Sigmoid colon (tissue), 7 donors: ENCODE measurements around the gene TMCO1. TPM values are rescaled to one million over a fixed set of nuclear protein-coding genes. Genes with fewer than 3 reads are reported as not detected.

Experiments
- DNase-seq: peaks from one replicate; pipeline ENCODE4 v3.0.0-alpha.2; 2019
- H3K27ac ChIP-seq, 4 donors: fragments of 200-600 bp; sonication (generic); one replicate each; pipeline ENCODE4 v1.5.1; 2016 to 2019; ENCODE audit warnings: mild to moderate bottlenecking in 1 of 4
- H3K27me3 ChIP-seq, 3 donors: fragments of 200-600 bp; sonication (generic); one replicate each; pipeline ENCODE4 v1.5.1; 2019; ENCODE audit warnings: mild to moderate bottlenecking in 1 of 3
- H3K36me3 ChIP-seq, 4 donors: fragments of 200-600 bp; sonication (generic); one replicate each; pipeline ENCODE4 v1.5.1; 2016 to 2019
- H3K4me1 ChIP-seq, 4 donors: fragments of 200-600 bp; sonication (generic); one replicate each; pipeline ENCODE4 v1.5.1; 2017 to 2019
- H3K4me3 ChIP-seq, 4 donors: fragments of 200-600 bp; sonication (generic); one replicate each; pipeline ENCODE4 v1.5.1; 2017 to 2019; ENCODE audit warnings: mild to moderate bottlenecking in 2 of 4, moderate library complexity in 1 of 4
- H3K9me3 ChIP-seq, 4 donors: fragments of 200-600 bp in 3 of 4; sonication (generic) in 3 of 4; one replicate each; pipeline versions ENCODE4 v1.5.1 to v1.6.1; 2013 to 2019
- EP300 ChIP-seq, 4 donors: sonication (generic); formaldehyde crosslinking; IDR thresholded peaks; one replicate each; pipeline ENCODE4 v1.6.1; 2017; ENCODE audit warnings: antibody characterized with exemption in 4 of 4
- POLR2A ChIP-seq, 2 donors: fragments of 450-650 bp; IDR thresholded peaks; one replicate each; pipeline ENCODE4 v1.6.1; 2016; ENCODE audit warnings: antibody characterized with exemption in 2 of 2, mild to moderate bottlenecking in 2 of 2, moderate library complexity in 2 of 2
- POLR2AphosphoS5 ChIP-seq, 4 donors: sonication (generic); formaldehyde crosslinking; IDR thresholded peaks; one replicate each; pipeline ENCODE4 v1.6.1; 2017; ENCODE audit warnings: antibody characterized with exemption in 4 of 4
- WGBS, 2 donors: extraction: QIAGEN DNeasy Blood & Tissue Kit; methylation state at CpG; one replicate each; pipeline ENCODE4 v1.1.7; 2013; 5-methylcytosine and 5-hydroxymethylcytosine counted together
- intact Hi-C: fragments of 100-400 bp; cut with DNase I; formaldehyde crosslinking; loops from one replicate; pipeline ENCODE4 v1.15.1; 2023
- polyA plus RNA-seq, 3 donors: library from polyadenylated mRNA; stranded (reverse); fragments of 200-250 nt; gene quantifications; one replicate each; pipeline ENCODE4 v1.2.3, GENCODE V29; 2013
- total RNA-seq, 4 donors: library from RNA; depleted of rRNA; stranded (reverse); fragments of >200 nt; gene quantifications; one replicate each; pipeline ENCODE4 v1.1.0, GENCODE V29; 2016
- TF ChIP-seq, protein P1 (sequence below), 4 experiments: fragments of 450-650 bp in 3 of 4; fragments of 200-600 bp in 1 of 4; IDR thresholded peaks; one replicate each; pipeline ENCODE4 v1.5.1; 2016 to 2019; ENCODE audit warnings: antibody characterized with exemption in 4 of 4, mild to moderate bottlenecking in 3 of 4, moderate library complexity in 2 of 4
- donor health status: healthy with polysubstance abuse.
- donor health status: Bipolar disorder and iron deficiency.
- donor health status: healthy.

The TMCO1 gene, protein sequence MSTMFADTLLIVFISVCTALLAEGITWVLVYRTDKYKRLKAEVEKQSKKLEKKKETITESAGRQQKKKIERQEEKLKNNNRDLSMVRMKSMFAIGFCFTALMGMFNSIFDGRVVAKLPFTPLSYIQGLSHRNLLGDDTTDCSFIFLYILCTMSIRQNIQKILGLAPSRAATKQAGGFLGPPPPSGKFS
- total RNA-seq (10 to 100 TPM; 36.7 to 71.3 (median 43.3) TPM), polyA plus RNA-seq (100 to 1,000 TPM in 1 of 3 donors, 10 to 100 TPM in 2; 41.8 to 116 (median 51.1) TPM)

GRCh38 chr1:165768513-165769394, at the start of gene TMCO1:
Gene TMCO1, minus strand, starts transcription at chr1:165768868. Its CDS starts 117 bp downstream, at chr1:165768751.
- TF ChIP-seq, protein P1, sequence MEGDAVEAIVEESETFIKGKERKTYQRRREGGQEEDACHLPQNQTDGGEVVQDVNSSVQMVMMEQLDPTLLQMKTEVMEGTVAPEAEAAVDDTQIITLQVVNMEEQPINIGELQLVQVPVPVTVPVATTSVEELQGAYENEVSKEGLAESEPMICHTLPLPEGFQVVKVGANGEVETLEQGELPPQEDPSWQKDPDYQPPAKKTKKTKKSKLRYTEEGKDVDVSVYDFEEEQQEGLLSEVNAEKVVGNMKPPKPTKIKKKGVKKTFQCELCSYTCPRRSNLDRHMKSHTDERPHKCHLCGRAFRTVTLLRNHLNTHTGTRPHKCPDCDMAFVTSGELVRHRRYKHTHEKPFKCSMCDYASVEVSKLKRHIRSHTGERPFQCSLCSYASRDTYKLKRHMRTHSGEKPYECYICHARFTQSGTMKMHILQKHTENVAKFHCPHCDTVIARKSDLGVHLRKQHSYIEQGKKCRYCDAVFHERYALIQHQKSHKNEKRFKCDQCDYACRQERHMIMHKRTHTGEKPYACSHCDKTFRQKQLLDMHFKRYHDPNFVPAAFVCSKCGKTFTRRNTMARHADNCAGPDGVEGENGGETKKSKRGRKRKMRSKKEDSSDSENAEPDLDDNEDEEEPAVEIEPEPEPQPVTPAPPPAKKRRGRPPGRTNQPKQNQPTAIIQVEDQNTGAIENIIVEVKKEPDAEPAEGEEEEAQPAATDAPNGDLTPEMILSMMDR (IDR thresholded peaks at IDR 0.05): no peak
- TF ChIP-seq POLR2A (IDR thresholded peaks at IDR 0.05) (peak; percentile 41 to 58), POLR2AphosphoS5 (IDR thresholded peaks at IDR 0.05) (peak; percentile 36 to 84 (median 80)), EP300 (IDR thresholded peaks at IDR 0.05) (peak in 1 of 4 donors; percentile 57)
- Histone ChIP-seq H3K27me3 (no peaks in the 10 kb centered on the region), H3K4me3 (peak within 1 kb of the TSS; percentile 72 to 85 (median 78)), H3K36me3 (peaks cover 0 to 46% (median 6%) of the 10 kb centered on the region in 4 donors), H3K9me3 (no peaks in the 10 kb centered on the region), H3K4me1 (peaks cover 0 to 45% (median 22%) of the 10 kb centered on the region in 4 donors), H3K27ac (peak within 1 kb of the TSS; percentile 85 to 92 (median 88))
- 0 to 1% methylated on average over 56 of the region's 56 CpGs for WGBS, 2 donors
- DNase-seq: peak; percentile 98
- intact Hi-C loops: loop anchor here (2.0 to 10.0 kb wide), 5 partner anchors 60 to 374 kb away; partner anchors contain the start of genes ALDH9A1 and MGST3

GRCh38 chr1:165816826-165817497, 48.3 kb upstream of the TMCO1 start:
- H3K27ac ChIP-seq: no peak overlapping the region
- H3K4me3 ChIP-seq: no peak overlapping the region
- peaks cover 0 to 5% (median 0%) of the 10 kb centered on the region in 4 donors for H3K9me3 ChIP-seq
- no peak for DNase-seq
- H3K36me3 ChIP-seq: no peaks in the 10 kb centered on the region
- H3K27me3 ChIP-seq: no peaks in the 10 kb centered on the region
- intact Hi-C loops: no loop called here
- TF ChIP-seq, protein P1 (IDR thresholded peaks at IDR 0.05): no peak
- TF ChIP-seq EP300 (IDR thresholded peaks at IDR 0.05): no peak
- TF ChIP-seq POLR2AphosphoS5 (IDR thresholded peaks at IDR 0.05): no peak
- no peak for TF ChIP-seq POLR2A (IDR thresholded peaks at IDR 0.05)
- no peaks in the 10 kb centered on the region for H3K4me1 ChIP-seq
- 90 to 91% methylated on average over 13 of the region's 13 CpGs for WGBS, 2 donors

- Histone ChIP-seq H3K4me1 (no peaks in the 10 kb centered on the region), H3K27me3 (no peaks in the 10 kb centered on the region), H3K9me3 (peaks cover 0 to 5% (median 0%) of the 10 kb centered on the region in 4 donors), H3K4me3 (no peak overlapping the region), H3K36me3 (no peaks in the 10 kb centered on the region), H3K27ac (no peak overlapping the region)
- no peak for DNase-seq
- TF ChIP-seq EP300 (IDR thresholded peaks at IDR 0.05) (no peak), POLR2AphosphoS5 (IDR thresholded peaks at IDR 0.05) (no peak), POLR2A (IDR thresholded peaks at IDR 0.05) (no peak)
- TF ChIP-seq, protein P1 (IDR thresholded peaks at IDR 0.05): no peak
- intact Hi-C loops: no loop called here
- whole genome bisulfite sequencing, 2 donors: 57 to 63% methylated on average over 3 of the region's 3 CpGs
These were observed 47.5 kb upstream of the TMCO1 start for GRCh38 chr1:165816157-165816556.

DNA sequence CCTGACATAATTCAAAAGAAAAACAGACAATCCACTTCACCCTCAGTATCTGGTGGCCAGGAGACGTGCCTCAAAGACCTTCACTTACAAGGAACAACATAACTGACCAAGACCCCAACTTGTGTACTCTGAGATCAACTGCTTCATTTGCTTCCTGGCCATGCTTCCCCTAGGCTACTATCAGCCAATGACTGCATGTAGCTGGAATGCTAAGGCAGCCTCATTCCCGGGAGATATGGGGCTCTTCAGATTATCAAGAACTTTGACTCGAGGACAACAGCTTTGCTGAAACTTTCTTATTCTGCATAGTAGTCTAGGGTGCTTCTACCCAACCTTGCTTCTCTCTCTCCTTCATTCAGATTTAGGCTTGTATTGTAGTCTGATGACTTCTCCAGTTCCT, 47.1 kb upstream of the TMCO1 start:
- DNase-seq: no peak
- H3K27ac ChIP-seq: no peak overlapping the region

More for the DNA sequence above, 47.1 kb upstream of the TMCO1 start:
- 70 to 74% methylated on average over 3 of the region's 3 CpGs for WGBS, 2 donors
- no peaks in the 10 kb centered on the region for H3K27me3 ChIP-seq
- H3K9me3 ChIP-seq: peaks cover 0 to 5% (median 0%) of the 10 kb centered on the region in 4 donors
- TF ChIP-seq POLR2A (IDR thresholded peaks at IDR 0.05) (no peak), EP300 (IDR thresholded peaks at IDR 0.05) (no peak), POLR2AphosphoS5 (IDR thresholded peaks at IDR 0.05) (no peak)
- TF ChIP-seq, protein P1 (IDR thresholded peaks at IDR 0.05): no peak
- no peaks in the 10 kb centered on the region for H3K4me1 ChIP-seq
- intact Hi-C loops: no loop called here
- no peak overlapping the region for H3K4me3 ChIP-seq
- H3K36me3 ChIP-seq: no peaks in the 10 kb centered on the region
